Measurements from ENCODE around the gene MLLT10. TPM values are rescaled to one million over a fixed set of nuclear protein-coding genes. Genes with fewer than 3 reads are reported as not detected.

Gene MLLT10
- total and polyA plus RNA-seq, 4 donors, result 20.6 to 97.8 (median 35.7) TPM

- Histone ChIP-seq H3K4me3 (no peak overlapping the region), H3K4me1 (ENCODE audit: control insufficient read depth in 5 of 5, insufficient read depth in 5 of 5, low read length in 5 of 5) (peaks cover 0 to 68% (median 5%) of the 10 kb centered on the region in 5 donors), H3K9ac (ENCODE audit: insufficient read depth in 1 of 2, low read length in 2 of 2) (peak overlapping the region in 1 of 2 donors; percentile 36), H3K27ac (ENCODE audit: low read depth in 1 of 2, low read length in 1 of 2) (no peak overlapping the region), H3K9me3 (ENCODE audit: control insufficient read depth in 4 of 4, insufficient read depth in 3 of 4, low read length in 3 of 4) (no peaks in the 10 kb centered on the region), H3K36me3 (ENCODE audit: control insufficient read depth in 4 of 4, insufficient read depth in 4 of 4, low read length in 4 of 4) (peaks cover 0 to 3% (median 0%) of the 10 kb centered on the region in 4 donors), H3K27me3 (ENCODE audit: control insufficient read depth in 3 of 3, insufficient read depth in 3 of 3, low read length in 2 of 3) (no peaks in the 10 kb centered on the region)
- DNase-seq (peak in 1 of 3 donors; percentile 57), ATAC-seq (ENCODE audit: insufficient read depth, low FRiP score) (no peak)
- no peak for TF ChIP-seq CTCF (IDR thresholded peaks at IDR 0.05; ENCODE audit: control extremely low read depth, extremely low read depth)
- 84 to 97% methylated on average over 1 of the region's 1 CpG for WGBS, 2 donors
These were observed 20.6 kb upstream of the MLLT10 start for GRCh38 chr10:21513405-21513788.

GRCh38 chr10:21514129-21514817 lies 19.8 kb upstream of the MLLT10 start:
- H3K36me3 ChIP-seq (ENCODE audit: control insufficient read depth in 4 of 4, insufficient read depth in 4 of 4, low read length in 4 of 4), result peaks cover 0 to 3% (median 0%) of the 10 kb centered on the region in 4 donors
- H3K4me3 ChIP-seq, result no peak overlapping the region
- ATAC-seq (ENCODE audit: insufficient read depth, low FRiP score) (no peak), DNase-seq (peak in 1 of 3 donors; percentile 38)
- H3K27me3 ChIP-seq (ENCODE audit: control insufficient read depth in 3 of 3, insufficient read depth in 3 of 3, low read length in 2 of 3), result no peaks in the 10 kb centered on the region
- WGBS, 2 donors, result 64 to 67% methylated on average over 6 of the region's 6 CpGs
- H3K4me1 ChIP-seq (ENCODE audit: control insufficient read depth in 5 of 5, insufficient read depth in 5 of 5, low read length in 5 of 5), result peaks cover 0 to 67% (median 5%) of the 10 kb centered on the region in 5 donors
- no peaks in the 10 kb centered on the region for H3K9me3 ChIP-seq (ENCODE audit: control insufficient read depth in 4 of 4, insufficient read depth in 3 of 4, low read length in 3 of 4)
- H3K27ac ChIP-seq (ENCODE audit: low read depth in 1 of 2, low read length in 1 of 2), result no peak overlapping the region
- TF ChIP-seq CTCF (IDR thresholded peaks at IDR 0.05; ENCODE audit: control extremely low read depth, extremely low read depth), result no peak
- H3K9ac ChIP-seq (ENCODE audit: insufficient read depth in 1 of 2, low read length in 2 of 2), result peak overlapping the region; percentile 50 to 92

- Histone ChIP-seq H3K36me3 (ENCODE audit: control insufficient read depth in 4 of 4, insufficient read depth in 4 of 4, low read length in 4 of 4) (peaks cover 0 to 3% (median 0%) of the 10 kb centered on the region in 4 donors), H3K9me3 (ENCODE audit: control insufficient read depth in 4 of 4, insufficient read depth in 3 of 4, low read length in 3 of 4) (no peaks in the 10 kb centered on the region), H3K4me3 (no peak overlapping the region), H3K4me1 (ENCODE audit: control insufficient read depth in 5 of 5, insufficient read depth in 5 of 5, low read length in 5 of 5) (peaks cover 0 to 67% (median 5%) of the 10 kb centered on the region in 5 donors), H3K27ac (ENCODE audit: low read depth in 1 of 2, low read length in 1 of 2) (peak overlapping the region in 1 of 2 donors; percentile 5), H3K9ac (ENCODE audit: insufficient read depth in 1 of 2, low read length in 2 of 2) (peak overlapping the region; percentile 50 to 92), H3K27me3 (ENCODE audit: control insufficient read depth in 3 of 3, insufficient read depth in 3 of 3, low read length in 2 of 3) (no peaks in the 10 kb centered on the region)
- ATAC-seq (ENCODE audit: insufficient read depth, low FRiP score) (no peak), DNase-seq (peak; percentile 57 to 83 (median 81))
- TF ChIP-seq CTCF (IDR thresholded peaks at IDR 0.05; ENCODE audit: control extremely low read depth, extremely low read depth), result no peak
- 58 to 79% methylated on average over 10 of the region's 10 CpGs for whole genome bisulfite sequencing, 2 donors
These were observed 19.1 kb upstream of the MLLT10 start for GRCh38 chr10:21514818-21515351.

Data from lung (tissue), 12 donors.